DND-41 (cell line): Measurements from ENCODE around the gene DLGAP1.

Source experiments
- ATAC-seq: fragments of 200-7000 bp; cut with Tn5 transposase; 3 replicates; pipeline ENCODE4 v1.9.1; 2021; ENCODE audit warnings: low read depth; ENCODE audit not compliant: insufficient read depth
- DNase-seq: peaks from one replicate; pipeline ENCODE4 v3.0.0-alpha.2; 2020
- H2AFZ ChIP-seq: 2 replicates; pipeline ENCODE4 v1.6.0; 2012; ENCODE audit warnings: low read depth, low read length
- H3K27ac ChIP-seq: 2 replicates; pipeline ENCODE4 v1.5.1; 2012; ENCODE audit warnings: low read length, inconsistent platforms
- H3K27me3 ChIP-seq: fragments of 200-600 bp; sonication (generic); 2 replicates; pipeline ENCODE4 v1.6.0; 2012; ENCODE audit warnings: low read length, mild to moderate bottlenecking, inconsistent platforms; ENCODE audit not compliant: insufficient read depth, poor library complexity
- H3K36me3 ChIP-seq: 2 replicates; pipeline ENCODE4 v1.5.1; 2012; ENCODE audit warnings: low read length, inconsistent platforms; ENCODE audit not compliant: insufficient read depth
- H3K4me1 ChIP-seq: 2 replicates; pipeline ENCODE4 v1.5.1; 2012; ENCODE audit warnings: mild to moderate bottlenecking, low read length; ENCODE audit not compliant: insufficient read depth
- H3K4me2 ChIP-seq: 2 replicates; pipeline ENCODE4 v1.6.0; 2012; ENCODE audit warnings: mild to moderate bottlenecking, moderate library complexity, low read length, inconsistent platforms; ENCODE audit not compliant: insufficient read depth
- H3K4me3 ChIP-seq, 2 experiments: fragments of 200-600 bp in 1 of 2; shearing (Covaris generic) in 1 of 2; 2 replicates each; pipeline ENCODE4 v1.5.1; 2012 to 2016; ENCODE audit warnings: inconsistent platforms in 2 of 2, low read length in 2 of 2, mild to moderate bottlenecking in 2 of 2, low read depth in 1 of 2, moderate library complexity in 1 of 2
- H3K79me2 ChIP-seq: 2 replicates; pipeline ENCODE4 v1.6.0; 2012; ENCODE audit warnings: low read length, inconsistent platforms; ENCODE audit not compliant: insufficient read depth
- H3K9ac ChIP-seq: 2 replicates; pipeline ENCODE4 v1.6.0; 2012; ENCODE audit warnings: low read depth, mild to moderate bottlenecking, inconsistent platforms, low read length, moderate library complexity
- H3K9me3 ChIP-seq: 2 replicates; pipeline ENCODE4 v1.5.1; 2012; ENCODE audit warnings: low read length, moderate library complexity, mild to moderate bottlenecking, inconsistent platforms; ENCODE audit not compliant: insufficient read depth, severe bottlenecking
- H4K20me1 ChIP-seq: 2 replicates; pipeline ENCODE4 v1.6.0; 2012; ENCODE audit warnings: low read length; ENCODE audit not compliant: insufficient read depth
- CTCF ChIP-seq: IDR thresholded peaks from 2 replicates; pipeline ENCODE4 v1.5.1; 2012; ENCODE audit warnings: borderline replicate concordance, low read length, moderate library complexity, mild to moderate bottlenecking; ENCODE audit not compliant: poor library complexity, severe bottlenecking; ENCODE audit errors: extremely low read depth
- EZH2 ChIP-seq: IDR thresholded peaks from 3 replicates; pipeline ENCODE4 v1.6.1; 2012; ENCODE audit warnings: borderline replicate concordance, low read depth, mild to moderate bottlenecking, moderate library complexity, low read length, inconsistent platforms; ENCODE audit not compliant: severe bottlenecking

Gene DLGAP1

GRCh38 chr18:3447068-3447894 is 1007.8 kb downstream of the DLGAP1 start:
- no peaks in the 10 kb centered on the region; the same call in 1 of the 2 replicates for H3K36me3 ChIP-seq
- TF ChIP-seq EZH2: no peak
- TF ChIP-seq CTCF: no peak
- peak overlapping the region; percentile 25 to 76; a peak in 3 of 4 replicates for H3K4me3 ChIP-seq
- H3K79me2 ChIP-seq: peaks cover 43% of the 10 kb centered on the region
- H2AFZ ChIP-seq: peak overlapping the region; percentile 88
- peak overlapping the region; percentile 67 for H3K4me2 ChIP-seq
- DNase-seq: peak; percentile 65
- no peaks in the 10 kb centered on the region for H3K9me3 ChIP-seq
- ATAC-seq: no peak
- peaks cover 18% of the 10 kb centered on the region for H3K4me1 ChIP-seq
- H3K27me3 ChIP-seq: no peaks in the 10 kb centered on the region
- H4K20me1 ChIP-seq: no peaks in the 10 kb centered on the region; the same call in 1 of the 2 replicates
- peak overlapping the region; percentile 94 for H3K27ac ChIP-seq
- H3K9ac ChIP-seq: peak overlapping the region; percentile 74
